ENCODE data around the gene DEF6.

The DEF6 gene

GRCh38 chr6:35360349-35361138 lies 62.9 kb downstream of the DEF6 start:
- no peak for TF ChIP-seq ZNF384 (IDR thresholded peaks at IDR 0.05)
- TF ChIP-seq NFRKB (IDR thresholded peaks at IDR 0.05) = no peak
- no peak for TF ChIP-seq FOXK2 (IDR thresholded peaks at IDR 0.05)
- no peak for TF ChIP-seq TARDBP (IDR thresholded peaks at IDR 0.05)
- TF ChIP-seq FOXA1 (IDR thresholded peaks at IDR 0.05) = no peak
- TF ChIP-seq FOXM1 (IDR thresholded peaks at IDR 0.05; ENCODE audit: borderline replicate concordance) = no peak
- no peak for TF ChIP-seq PKNOX1 (IDR thresholded peaks at IDR 0.05)
- no peak for TF ChIP-seq ARNT (IDR thresholded peaks at IDR 0.05)
- TF ChIP-seq SP1 (IDR thresholded peaks at IDR 0.05) = no peak
- TF ChIP-seq SUZ12 (IDR thresholded peaks at IDR 0.05) = no peak
- CTCF ChIA-PET = interaction anchor here (0.7 to 1.0 kb wide), 4 partner anchors 8 to 94 kb away, joined by 3 to 4 read pairs (median 3); no protein-coding TSS in a partner anchor
- DNase-seq (ENCODE audit: extremely low spot score) = no peak
- POLR2A ChIA-PET = interaction anchor here (0.8 to 1.2 kb wide), 2 partner anchors 9 to 40 kb away, joined by 3 read pairs; no protein-coding TSS in a partner anchor

DNA sequence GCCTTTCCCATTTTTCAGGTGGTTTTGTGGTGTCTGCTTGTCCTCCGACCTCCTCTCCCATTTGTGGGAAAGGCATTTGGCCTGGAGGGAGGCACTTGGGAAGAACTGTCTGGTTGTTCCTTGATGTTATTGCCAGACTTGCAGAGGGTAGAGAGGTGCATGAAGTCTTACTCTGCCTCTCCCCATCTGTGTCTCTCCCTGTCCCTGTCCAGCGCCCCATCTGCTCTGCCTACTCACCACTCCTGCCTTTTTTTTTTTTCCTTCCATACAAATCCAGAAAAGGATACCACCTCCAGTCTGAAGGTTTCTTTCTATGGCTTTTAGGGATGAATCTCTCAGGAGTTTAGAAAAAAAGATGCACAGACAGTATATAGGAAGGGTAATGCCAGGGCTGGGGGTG lies 64.6 kb downstream of the DEF6 start:
- ChIA-PET CTCF (no interaction called here), POLR2A (no interaction called here)
- DNase-seq (ENCODE audit: extremely low spot score) = no peak
- TF ChIP-seq L3MBTL2 (conservative IDR thresholded peaks at IDR 0.05) (no peak), ELF4 (IDR thresholded peaks at IDR 0.05) (no peak), CTBP1 (IDR thresholded peaks at IDR 0.05; ENCODE audit: borderline replicate concordance) (no peak), SP1 (IDR thresholded peaks at IDR 0.05) (no peak), ZNF384 (IDR thresholded peaks at IDR 0.05) (no peak)

DNA sequence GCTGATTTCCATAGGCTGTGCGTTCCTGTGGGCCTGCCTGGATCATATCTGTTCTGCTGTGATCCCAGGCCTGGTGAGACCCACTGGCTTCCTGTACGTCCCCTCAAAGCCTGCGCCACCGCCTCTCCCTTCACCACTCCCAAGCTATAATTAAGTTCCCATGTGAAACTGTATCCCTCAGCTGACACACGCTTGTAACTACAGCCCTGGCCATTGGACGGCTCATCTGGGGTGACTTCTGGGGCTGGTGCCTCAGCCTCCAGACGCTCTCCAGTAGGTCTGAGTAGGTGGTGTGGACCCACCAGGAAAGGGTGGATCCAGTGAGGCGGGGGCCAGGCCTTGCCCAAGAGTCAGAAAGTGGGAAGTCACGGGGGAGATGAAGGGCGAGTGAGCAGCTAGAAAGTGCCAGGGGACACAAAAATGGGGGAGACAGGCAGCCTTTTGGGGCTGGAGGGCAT lies 65.7 kb downstream of the DEF6 start:
- ChIA-PET CTCF (interaction anchor here (0.6 kb wide), 1 partner anchor 59 kb away, joined by 4 read pairs; no protein-coding TSS in a partner anchor), POLR2A (interaction anchor here (0.6 to 1.3 kb wide), 4 partner anchors 8 to 110 kb away, joined by 3 to 4 read pairs (median 3); partner anchors contain the start of genes FANCE and PPARD)
- no peak for TF ChIP-seq FOXA1 (IDR thresholded peaks at IDR 0.05)
- TF ChIP-seq PKNOX1 (IDR thresholded peaks at IDR 0.05) = peak; percentile 39; the same call in 1 of the 2 replicates
- peak; percentile 61 for DNase-seq (ENCODE audit: extremely low spot score)

GRCh38 chr6:35365594-35366203 lies 68.1 kb downstream of the DEF6 start:
- no peak for DNase-seq (ENCODE audit: extremely low spot score)
- ChIA-PET CTCF (interaction anchor here (0.6 to 0.7 kb wide), 2 partner anchors 105 to 729 kb away, joined by 3 to 7 read pairs; no protein-coding TSS in a partner anchor), POLR2A (interaction anchor here (1.4 kb wide), 1 partner anchor 106 kb away, joined by 4 read pairs; no protein-coding TSS in a partner anchor)
- TF ChIP-seq SP1 (IDR thresholded peaks at IDR 0.05) = no peak

DNA sequence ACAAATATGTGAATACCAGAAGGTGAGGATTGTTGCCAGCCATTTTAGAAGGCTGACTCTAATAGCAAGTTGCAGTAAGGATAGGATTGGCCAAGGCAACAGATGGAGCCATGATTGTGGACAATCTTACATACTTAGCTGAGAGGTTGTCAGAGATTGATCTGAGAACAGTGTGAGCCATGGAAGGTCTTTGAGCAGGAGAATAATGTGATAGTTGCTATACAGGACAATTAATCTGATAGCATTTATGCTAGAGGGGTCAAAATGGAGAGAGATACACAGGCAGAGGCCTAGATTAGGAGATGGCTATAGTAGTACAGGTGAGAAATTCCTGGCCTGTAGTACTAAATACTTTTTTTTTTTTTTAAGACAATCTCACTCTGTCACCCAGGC lies 68.6 kb downstream of the DEF6 start:
- ChIA-PET POLR2A (interaction anchor here (1.4 kb wide), 1 partner anchor 105 kb away, joined by 4 read pairs; no protein-coding TSS in a partner anchor), CTCF (interaction anchor here (0.6 kb wide), 1 partner anchor 105 kb away, joined by 3 read pairs; no protein-coding TSS in a partner anchor)
- TF ChIP-seq TARDBP (IDR thresholded peaks at IDR 0.05) (no peak), ARNT (IDR thresholded peaks at IDR 0.05) (no peak), L3MBTL2 (conservative IDR thresholded peaks at IDR 0.05) (no peak), HDGF (IDR thresholded peaks at IDR 0.05; ENCODE audit: borderline replicate concordance) (no peak), FOXA1 (IDR thresholded peaks at IDR 0.05) (no peak), SP1 (IDR thresholded peaks at IDR 0.05) (no peak), FOXK2 (IDR thresholded peaks at IDR 0.05) (no peak), BHLHE40 (IDR thresholded peaks at IDR 0.05; ENCODE audit: borderline replicate concordance) (no peak), SUZ12 (IDR thresholded peaks at IDR 0.05) (no peak), PKNOX1 (IDR thresholded peaks at IDR 0.05) (no peak), ZNF384 (IDR thresholded peaks at IDR 0.05) (no peak), LEF1 (IDR thresholded peaks at IDR 0.05; ENCODE audit: borderline replicate concordance) (no peak)
- DNase-seq (ENCODE audit: extremely low spot score) = no peak

DNA sequence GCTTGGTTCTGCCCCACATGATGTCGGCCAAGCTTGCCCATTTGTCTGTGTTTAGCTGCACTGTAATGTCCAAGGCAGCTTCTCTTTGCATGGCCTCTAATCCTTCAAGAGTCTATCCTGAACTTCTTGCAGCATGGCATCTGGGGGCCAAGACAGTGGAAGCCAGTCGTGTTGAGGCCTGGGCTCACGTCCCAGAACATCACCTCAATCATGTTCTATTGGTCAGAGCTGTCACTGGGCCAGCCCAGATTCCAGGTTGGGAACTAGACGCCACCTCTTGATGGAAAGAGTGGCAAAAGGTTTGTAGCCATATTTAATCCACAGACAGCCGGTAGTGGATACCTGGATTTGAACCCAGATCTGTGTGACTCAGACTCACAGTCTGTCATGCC lies 70.0 kb downstream of the DEF6 start:
- TF ChIP-seq CTBP1 (IDR thresholded peaks at IDR 0.05; ENCODE audit: borderline replicate concordance) (no peak), FOXK2 (IDR thresholded peaks at IDR 0.05) (no peak), BHLHE40 (IDR thresholded peaks at IDR 0.05; ENCODE audit: borderline replicate concordance) (no peak), SP1 (IDR thresholded peaks at IDR 0.05) (no peak), ARNT (IDR thresholded peaks at IDR 0.05) (no peak)
- CTCF ChIA-PET = no interaction called here
- POLR2A ChIA-PET = no interaction called here
- no peak for DNase-seq (ENCODE audit: extremely low spot score)
